Endodermal cell (in vitro differentiated cells): ENCODE results near the gene TTLL11. TPM values are rescaled to one million over a fixed set of nuclear protein-coding genes. Genes with fewer than 3 reads are reported as not detected.

Experiments used
- DNase-seq: peaks from one replicate; pipeline ENCODE4 v3.0.0-alpha.2; 2017
- H3K27ac ChIP-seq: 2 replicates; pipeline ENCODE4 v1.5.1; 2013; ENCODE audit warnings: mild to moderate bottlenecking, low read depth, low read length, moderate library complexity
- H3K27me3 ChIP-seq: 2 replicates; pipeline ENCODE4 v1.6.1; 2013; ENCODE audit warnings: mild to moderate bottlenecking, low read length, moderate library complexity; ENCODE audit not compliant: insufficient read depth, control insufficient read depth, poor library complexity, severe bottlenecking
- H3K36me3 ChIP-seq: 2 replicates; pipeline ENCODE4 v1.7.0; 2013; ENCODE audit warnings: mild to moderate bottlenecking, low read length, moderate library complexity; ENCODE audit not compliant: control insufficient read depth, insufficient read depth
- H3K4me1 ChIP-seq: one replicate; pipeline ENCODE4 v1.7.0; 2013; ENCODE audit warnings: low read length; ENCODE audit not compliant: control insufficient read depth, insufficient read depth
- H3K4me3 ChIP-seq: 2 replicates; pipeline ENCODE4 v1.5.1; 2013; ENCODE audit warnings: mild to moderate bottlenecking, low read length, moderate library complexity
- H3K9ac ChIP-seq: 2 replicates; pipeline ENCODE4 v1.6.1; 2013; ENCODE audit warnings: mild to moderate bottlenecking, low read length, moderate library complexity; ENCODE audit not compliant: poor library complexity, severe bottlenecking; ENCODE audit errors: extremely low read depth
- H3K9me3 ChIP-seq: 2 replicates; pipeline ENCODE4 v1.6.1; 2013; ENCODE audit warnings: mild to moderate bottlenecking, low read length, moderate library complexity; ENCODE audit not compliant: control insufficient read depth
- H3K27ac Mint-ChIP-seq: 2 replicates; pipeline ENCODE4 v1.8.0; 2020; ENCODE audit warnings: mixed read lengths
- H3K27me3 Mint-ChIP-seq: 2 replicates; pipeline ENCODE4 v1.8.0; 2021; ENCODE audit warnings: mild to moderate bottlenecking, mixed read lengths; ENCODE audit not compliant: insufficient read depth
- H3K36me3 Mint-ChIP-seq: 2 replicates; pipeline ENCODE4 v1.8.0; 2020; ENCODE audit warnings: low read depth, mixed read lengths
- H3K4me1 Mint-ChIP-seq: 2 replicates; pipeline ENCODE4 v1.8.0; 2020; ENCODE audit warnings: mixed read lengths
- H3K4me3 Mint-ChIP-seq: 2 replicates; pipeline ENCODE4 v1.8.0; 2020; ENCODE audit warnings: mild to moderate bottlenecking, moderate library complexity, mixed read lengths
- H3K9me3 Mint-ChIP-seq: 2 replicates; pipeline ENCODE4 v1.8.0; 2020; ENCODE audit warnings: mild to moderate bottlenecking, mixed read lengths
- CTCF ChIP-seq: fragments of 200-600 bp; sonication (generic); conservative IDR thresholded peaks from 2 replicates; pipeline ENCODE4 v1.5.0; 2021; ENCODE audit warnings: antibody characterized with exemption, mild to moderate bottlenecking
- WGBS, 2 experiments: methylation state at CpG; one replicate each; pipeline versions ENCODE4 v1.1.5 to v1.1.7; 2013; ENCODE audit warnings: missing lambda C conversion rate in 2 of 2, mixed read lengths in 1 of 2; ENCODE audit not compliant: insufficient coverage in 1 of 2, insufficient read length in 1 of 2; 5-methylcytosine and 5-hydroxymethylcytosine counted together
- microRNA-seq: library from miRNA; unstranded; fragments of <30 nt; microRNA quantifications from one replicate; pipeline ENCODE4 v1.2.0, GENCODE V29; 2020; ENCODE audit warnings: borderline microRNAs expressed
- total RNA-seq, 2 donors: library from RNA; stranded (reverse); fragmentation: NEBNext Ultra II Directional in 1 of 2; extraction: Animal tissue kit (Norgen Biotek cat#: 25700) in 1 of 2; gene quantifications; 2 replicates in 1 of 2; 3 replicates in 1 of 2; pipeline ENCODE4 v1.2.1, GENCODE V29; 2021

Gene TTLL11
- total RNA-seq, 2 donors from 2014 or later: 0.68 TPM; not detected in 1

DNA sequence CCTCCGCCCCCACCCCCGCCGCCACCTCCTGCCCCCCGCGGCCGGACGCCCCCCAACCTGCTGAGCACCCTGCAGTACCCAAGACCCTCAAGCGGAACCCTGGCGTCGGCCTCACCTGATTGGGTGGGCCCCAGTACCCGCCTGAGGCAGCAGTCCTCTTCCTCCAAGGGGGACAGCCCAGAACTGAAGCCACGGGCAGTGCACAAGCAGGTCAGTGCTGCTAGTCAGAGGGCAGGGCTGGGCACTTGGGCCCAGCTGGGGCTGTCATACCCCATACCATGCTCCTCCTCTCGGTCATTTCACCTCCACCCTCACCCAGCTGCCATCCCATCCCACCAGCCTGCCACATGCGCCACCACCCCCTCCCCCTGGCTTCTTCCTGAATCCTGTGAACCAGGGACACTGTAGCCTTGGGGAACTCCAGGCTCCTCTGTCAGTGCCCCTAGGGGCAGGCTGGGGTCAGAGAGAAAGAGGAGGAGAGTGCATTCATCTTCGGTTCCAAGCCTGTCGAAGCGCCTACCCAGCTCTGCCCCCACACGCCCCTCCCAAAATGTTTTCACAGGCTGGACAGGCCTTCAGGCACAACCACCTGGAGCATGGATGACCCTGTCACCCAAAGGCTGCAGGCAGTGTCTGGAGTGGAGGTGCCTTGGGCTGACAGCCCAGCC, 319.7 kb downstream of the TTLL11 start:
- H3K36me3 ChIP-seq: peaks cover 54% of the 10 kb centered on the region

GRCh38 chr9:121772600-121773285, 320.4 kb downstream of the TTLL11 start:
- no peaks in the 10 kb centered on the region for H3K27me3 Mint-ChIP-seq
- no peaks in the 10 kb centered on the region for H3K4me1 Mint-ChIP-seq
- Histone ChIP-seq H3K27me3 (no peaks in the 10 kb centered on the region), H3K36me3 (peaks cover 47% of the 10 kb centered on the region), H3K27ac (no peak overlapping the region), H3K9me3 (no peaks in the 10 kb centered on the region), H3K4me1 (no peaks in the 10 kb centered on the region), H3K4me3 (no peak overlapping the region), H3K9ac (no peak overlapping the region)
- H3K27ac Mint-ChIP-seq: no peak overlapping the region
- H3K4me3 Mint-ChIP-seq: no peak overlapping the region
- peaks cover 71% of the 10 kb centered on the region for H3K36me3 Mint-ChIP-seq
- 94 to 95% methylated on average over 30 to 45 of the region's 45 CpGs for WGBS, 2 experiments
- TF ChIP-seq CTCF: no peak
- no peaks in the 10 kb centered on the region for H3K9me3 Mint-ChIP-seq
- DNase-seq: no peak

More for the DNA sequence above, 319.7 kb downstream of the TTLL11 start:
- no peak overlapping the region for H3K4me3 ChIP-seq
- no peak overlapping the region for H3K27ac ChIP-seq
- peaks cover 2% of the 10 kb centered on the region for H3K9me3 ChIP-seq
- H3K9ac ChIP-seq: no peak overlapping the region
- no peaks in the 10 kb centered on the region for H3K27me3 Mint-ChIP-seq
- peaks cover 1% of the 10 kb centered on the region for H3K9me3 Mint-ChIP-seq
- no peaks in the 10 kb centered on the region for H3K27me3 ChIP-seq
- H3K4me1 Mint-ChIP-seq: no peaks in the 10 kb centered on the region
- TF ChIP-seq CTCF: no peak
- H3K27ac Mint-ChIP-seq: no peak overlapping the region
- no peaks in the 10 kb centered on the region for H3K4me1 ChIP-seq
- H3K36me3 Mint-ChIP-seq: peaks cover 70% of the 10 kb centered on the region
- H3K4me3 Mint-ChIP-seq: no peak overlapping the region
- no peak for DNase-seq
- 93 to 96% methylated on average over 13 to 18 of the region's 18 CpGs for WGBS, 2 experiments

Small RNA genes lying within 50 kb of the gene (microRNA-seq; reads per million reads assigned to microRNA genes)
- gene MIR4478: not detected

Other genes with a start within 250 kb of the TTLL11 start
- gene NDUFA8, start 66.5 kb upstream of the TTLL11 start, total RNA-seq: 10 to 100 TPM; 65.8 to 67.8 TPM
- under 1 TPM in 1 of 2 donors, not detected in 1; 0.81 TPM for gene MORN5, start 66.6 kb upstream of the TTLL11 start, total RNA-seq
- under 1 TPM in 1 of 2 donors, not detected in 1; 0.37 TPM for gene LHX6, start 135.6 kb upstream of the TTLL11 start, total RNA-seq
- gene RBM18, start 171.5 kb upstream of the TTLL11 start, total RNA-seq: 10 to 100 TPM; 15.7 to 17.3 TPM
- 10 to 100 TPM; 25.8 to 27.6 TPM for gene MRRF, start 171.6 kb upstream of the TTLL11 start, total RNA-seq